Limb (tissue), 2 donors: ENCODE measurements around the gene CNOT9.
"Not testable (repeated sequence)": the region's sequence is repeated elsewhere in the genome, so short reads cannot be mapped to it uniquely, and the experiment has no call there.

Experiments used
- DNase-seq, 2 donors: peaks; one replicate each; pipeline ENCODE4 v3.0.0-alpha.2; 2016; ENCODE audit errors: extremely low spot score in 2 of 2

The CNOT9 gene

DNA sequence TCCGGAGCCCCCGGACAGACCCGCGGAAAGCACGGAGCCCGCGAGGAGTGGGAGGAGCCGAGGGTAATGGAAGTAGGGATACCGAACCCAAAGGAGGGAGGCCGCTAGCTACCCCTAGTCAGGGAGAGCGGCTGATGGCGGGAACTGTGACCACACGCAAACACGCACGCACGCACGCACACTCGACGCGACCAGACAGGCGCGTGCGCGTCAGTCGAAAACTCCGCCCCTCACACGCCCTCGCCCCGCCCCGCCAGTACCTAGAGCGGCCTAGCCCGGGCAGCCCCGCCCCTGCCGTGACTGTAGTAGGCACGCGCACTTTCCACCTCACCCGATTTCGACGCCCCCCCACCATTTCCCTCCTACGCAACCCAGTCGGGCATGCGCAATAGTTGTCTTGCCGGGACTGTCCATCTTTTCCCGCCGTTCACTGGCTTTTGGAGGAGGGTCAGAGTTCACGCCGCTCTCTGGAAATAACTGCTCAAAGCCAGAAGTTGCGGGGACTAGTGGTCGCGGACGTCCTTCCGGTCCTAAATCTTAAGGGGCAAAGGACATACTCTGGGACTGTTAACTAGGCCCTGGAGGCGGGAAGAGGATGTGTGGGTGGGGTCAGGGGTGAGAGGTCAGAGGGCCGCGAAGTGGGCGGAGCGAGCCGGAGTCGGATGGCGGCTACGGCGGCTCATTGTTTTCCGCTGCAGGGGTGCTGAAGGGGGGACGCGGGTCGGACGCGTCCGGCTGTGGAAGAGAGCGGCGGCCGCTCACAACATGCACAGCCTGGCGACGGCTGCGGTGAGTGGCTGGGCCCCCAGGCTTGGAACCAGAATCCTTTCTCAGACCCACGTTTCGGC is at the start of gene CNOT9, which contains the start of gene USP37:
Gene CNOT9, plus strand, starts transcription at position 650 of the 848 bp plus-strand sequence. Its CDS starts 116 bp downstream, at position 766.
Gene USP37, minus strand, starts transcription at position 162 of the 848 bp plus-strand sequence. CDS start 9,698 bp downstream, outside the sequence.
- peak; percentile 99 to 100 for DNase-seq

- no peak for DNase-seq
Measured at GRCh38 chr2:218518876-218519275, 49.8 kb upstream of the CNOT9 start.

DNA sequence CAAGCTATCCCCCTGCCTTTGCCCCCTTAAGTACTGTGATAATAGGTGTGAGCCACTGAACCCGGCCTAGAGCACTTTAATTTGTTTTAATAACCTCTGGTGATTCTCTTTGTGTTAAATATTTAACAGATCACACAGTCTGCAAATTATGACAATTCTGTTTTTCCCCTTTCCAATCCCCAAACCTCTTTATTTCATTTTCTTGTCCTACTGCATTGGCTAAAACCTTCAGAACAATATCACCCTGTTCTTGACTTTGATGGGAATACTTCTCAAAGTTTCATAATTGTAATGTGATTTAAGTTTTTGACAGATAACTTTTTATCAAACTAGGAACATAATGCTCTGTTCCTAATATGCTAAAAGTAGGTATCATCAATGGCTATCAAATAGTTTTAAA is 45.0 kb upstream of the CNOT9 start:
- no peak for DNase-seq

DNA sequence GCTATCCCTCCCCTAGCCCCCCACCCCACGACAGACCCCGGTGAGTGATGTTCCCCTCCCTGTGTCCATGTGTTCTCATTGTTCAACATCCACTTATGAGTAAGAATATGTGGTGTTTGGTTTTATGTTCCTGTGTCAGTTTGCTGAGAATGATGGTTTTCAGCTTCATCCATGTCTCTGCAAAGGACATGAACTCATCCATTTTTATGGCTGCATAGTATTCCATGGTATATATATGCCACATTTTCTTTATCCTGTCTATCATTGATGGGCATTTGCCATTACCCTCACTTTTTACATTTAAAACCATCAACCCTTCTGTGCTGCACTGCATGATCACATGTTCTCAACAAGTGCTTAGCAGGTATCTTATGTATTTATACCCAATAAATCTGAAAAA is 40.2 kb upstream of the CNOT9 start:
- DNase-seq, result not testable (repeated sequence)

DNA sequence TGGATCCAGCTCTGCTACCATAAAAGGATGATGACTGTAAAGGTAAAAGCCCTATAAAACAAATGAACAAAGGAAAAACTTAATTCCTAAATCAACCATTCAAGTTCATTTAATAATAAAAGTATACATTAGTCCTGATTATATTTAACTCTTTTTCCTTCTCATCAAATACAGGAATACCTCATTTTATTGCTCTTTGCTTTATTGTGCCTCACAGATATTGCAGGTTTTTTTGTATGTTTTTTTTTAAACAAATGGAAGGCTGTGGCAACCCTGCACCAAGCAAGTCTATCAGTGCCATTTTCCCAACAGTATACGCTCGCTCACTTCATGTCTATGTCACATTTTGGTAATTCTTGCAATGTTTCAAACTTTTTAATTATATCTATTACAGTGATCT is 38.6 kb upstream of the CNOT9 start:
- no peak for DNase-seq

DNA sequence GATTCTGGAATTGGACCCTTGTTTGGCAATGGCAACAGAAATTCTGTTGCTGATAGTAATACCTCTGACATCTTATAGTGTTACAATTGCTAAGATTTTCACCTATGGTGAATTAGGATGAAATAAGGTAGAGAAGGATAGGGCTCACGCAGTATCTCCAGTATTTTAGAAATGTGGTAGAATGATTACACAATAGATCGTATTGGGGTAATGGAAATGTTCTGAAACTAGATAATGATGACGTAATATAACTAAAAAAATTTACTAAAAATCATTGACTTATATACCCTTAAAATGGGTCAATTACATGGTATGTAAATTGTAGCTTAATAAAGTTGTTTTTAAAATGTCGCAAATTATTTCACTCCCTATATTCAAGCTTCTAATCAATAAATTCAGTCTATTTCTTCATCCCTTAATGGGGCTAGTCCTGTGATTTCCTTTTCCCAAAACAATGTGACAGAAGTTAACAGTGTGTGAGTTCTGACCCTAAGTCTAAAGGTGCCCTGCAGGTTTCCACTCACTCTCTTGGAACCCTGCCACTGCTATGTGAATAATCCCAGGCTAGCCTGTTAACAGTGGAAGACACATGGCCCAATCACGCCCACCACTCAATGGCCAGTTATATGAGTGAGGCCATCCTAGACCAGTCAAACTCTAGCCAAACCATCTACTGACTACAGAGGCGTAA is 31.7 kb upstream of the CNOT9 start:
- no peak for DNase-seq

DNA sequence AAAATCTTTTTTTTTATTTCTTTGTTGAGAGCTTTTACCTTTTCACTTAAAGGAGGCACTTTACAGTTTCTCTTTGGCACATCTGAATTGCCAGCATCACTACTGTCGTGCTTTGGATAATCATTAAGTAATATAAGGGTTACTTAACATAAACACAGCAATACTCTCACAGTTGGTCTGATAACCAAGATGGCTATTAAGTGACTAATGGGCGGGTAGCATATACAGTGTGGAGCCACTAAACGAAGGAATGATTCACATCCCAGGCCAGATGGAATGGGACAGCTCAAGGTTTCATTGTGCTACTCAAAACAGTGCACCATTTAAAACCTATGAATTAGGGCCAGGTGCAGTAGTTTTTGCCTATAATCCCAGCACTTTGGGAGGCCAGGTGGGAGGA is 28.6 kb upstream of the CNOT9 start:
- no peak for DNase-seq

DNA sequence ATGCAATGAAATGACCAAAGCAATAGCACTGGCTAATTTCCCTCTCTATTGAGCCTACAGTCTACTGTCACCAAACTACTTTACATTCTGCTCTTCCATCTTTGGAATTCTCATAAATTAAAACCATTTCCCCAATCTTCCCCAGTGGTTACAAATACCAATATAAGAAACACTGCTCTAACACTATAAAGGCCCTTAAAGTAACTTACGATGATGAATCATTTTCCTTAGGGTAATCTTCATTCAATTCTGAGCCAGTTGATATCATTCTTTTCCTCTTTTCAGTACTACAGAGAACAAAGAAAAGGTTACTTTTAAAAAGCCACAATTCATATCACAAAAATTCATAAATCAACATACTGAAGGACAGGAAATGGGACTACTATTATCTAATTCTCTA is 22.6 kb upstream of the CNOT9 start:
- no peak for DNase-seq

GRCh38 chr2:218547511-218547910 is 21.1 kb upstream of the CNOT9 start:
- DNase-seq, result no peak

GRCh38 chr2:218547978-218548377 is 20.7 kb upstream of the CNOT9 start:
- DNase-seq, result no peak

- not testable (repeated sequence) for DNase-seq
Measured at GRCh38 chr2:218554225-218554624, 14.4 kb upstream of the CNOT9 start.

DNA sequence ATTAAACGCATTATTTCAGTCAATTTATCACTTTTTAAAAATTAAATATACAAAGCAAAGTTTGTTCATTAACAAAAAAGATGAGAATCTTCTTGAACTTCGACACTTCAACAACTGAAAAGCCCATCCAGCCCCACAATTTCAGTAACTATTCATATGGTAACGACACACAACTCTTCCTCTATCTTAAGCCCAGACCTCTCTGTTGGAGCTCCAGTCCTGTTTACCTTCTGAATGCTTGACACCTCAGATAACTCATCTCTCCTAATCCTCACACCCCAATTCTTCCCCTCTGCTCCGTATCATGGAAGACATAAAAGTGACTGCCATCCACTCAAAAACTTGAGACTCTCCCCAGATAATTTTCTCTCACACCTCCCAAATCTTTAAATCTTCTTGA is 13.1 kb upstream of the CNOT9 start:
- no peak for DNase-seq

GRCh38 chr2:218557941-218558340 is 10.7 kb upstream of the CNOT9 start:
- no peak for DNase-seq

DNA sequence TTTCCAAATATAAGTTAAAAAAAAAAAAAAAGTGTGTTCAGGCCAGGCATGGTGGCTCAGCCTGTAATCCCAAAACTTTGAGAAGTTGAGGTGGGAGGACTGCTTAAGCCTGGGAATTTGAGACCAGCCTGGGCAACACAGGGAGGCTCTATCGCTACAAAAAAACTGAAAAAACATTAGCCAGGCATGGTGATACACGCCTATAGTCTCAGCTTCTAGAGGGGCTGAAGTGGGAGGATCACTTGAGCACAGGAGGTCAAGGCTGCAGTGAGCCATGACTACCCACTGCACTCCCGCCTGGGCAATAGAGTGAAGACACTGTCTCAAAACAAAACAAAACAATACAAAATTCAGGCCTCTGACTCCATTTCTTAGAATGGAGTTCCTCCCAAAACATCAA is 9.7 kb upstream of the CNOT9 start:
- no peak for DNase-seq

GRCh38 chr2:218564056-218564455 is 4.6 kb upstream of the CNOT9 start:
- DNase-seq, result no peak

- DNase-seq, result no peak
Measured at GRCh38 chr2:218566296-218566695, 2.3 kb upstream of the CNOT9 start.

DNA sequence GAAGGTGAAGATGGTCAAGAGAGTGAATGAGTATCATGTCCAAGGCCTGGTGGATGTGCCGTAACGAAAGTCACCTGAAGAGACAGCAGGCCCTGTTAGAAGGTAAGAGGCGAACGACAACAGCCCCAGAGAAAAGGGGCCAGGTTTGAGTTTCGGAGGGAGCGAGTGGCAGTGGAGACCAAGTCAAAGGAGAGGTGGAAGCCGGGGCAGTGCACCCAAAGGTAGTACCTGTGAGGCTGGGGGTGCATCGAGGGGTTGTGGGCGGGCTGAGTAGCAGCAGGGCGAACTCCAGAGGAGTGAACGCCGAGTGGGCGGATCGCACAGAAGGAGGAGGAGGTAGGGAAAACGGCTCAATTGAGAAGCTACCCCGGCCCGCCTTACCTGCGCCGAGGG is 846 bp upstream of the CNOT9 start:
- DNase-seq, result no peak

- peak in 1 of 2 donors; percentile 13 for DNase-seq
Measured at GRCh38 chr2:218569038-218569431, 396 bp downstream of the CNOT9 start.

GRCh38 chr2:218569661-218570500 is 1.2 kb downstream of the CNOT9 start:
- peak in 1 of 2 donors; percentile 24 for DNase-seq

DNA sequence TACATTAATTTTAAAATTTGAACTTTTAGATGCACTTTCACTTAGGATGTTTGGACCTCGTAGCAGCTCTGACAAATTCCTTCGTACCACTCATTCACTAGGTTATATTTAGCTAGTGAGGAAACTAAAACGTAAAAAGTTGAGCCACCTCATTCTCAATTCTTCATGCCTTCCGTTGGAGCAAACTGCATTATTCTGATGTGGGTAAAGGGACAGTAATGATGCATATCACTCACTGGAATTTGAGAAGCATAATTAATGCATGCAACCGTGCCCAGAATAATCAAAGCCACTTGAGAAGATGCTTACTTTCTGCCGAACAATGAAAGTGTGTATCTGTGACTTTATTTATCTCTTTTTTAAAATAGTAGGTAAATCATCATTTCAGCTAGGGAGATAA is 2.2 kb downstream of the CNOT9 start:
- DNase-seq, result no peak

DNA sequence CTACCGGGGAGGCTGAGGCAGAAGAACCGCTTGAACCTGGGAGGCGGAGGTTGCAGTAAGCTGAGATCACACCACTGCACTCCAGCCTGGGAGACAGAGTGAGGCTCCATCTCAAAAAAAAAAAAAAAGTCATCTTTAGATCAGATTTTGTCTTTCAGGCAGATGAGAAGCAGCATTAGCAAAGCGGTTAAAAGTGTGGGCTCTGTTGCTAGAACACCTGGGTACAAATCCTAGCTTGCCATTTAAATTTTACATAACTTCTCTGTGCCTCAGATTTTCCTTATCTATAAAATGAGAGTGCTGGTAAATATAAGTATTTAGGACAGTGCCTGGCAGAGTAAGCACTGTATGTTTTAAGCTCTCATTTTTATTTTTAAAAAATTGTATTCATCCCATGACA is 8.2 kb downstream of the CNOT9 start:
- no peak for DNase-seq
